SK-N-SH (cell line): ENCODE measurements around the gene ALX3. TPM values are rescaled to one million over a fixed set of nuclear protein-coding genes. Genes with fewer than 3 reads are reported as not detected.

Experiments used
- CTCF ChIA-PET: fragments of 300-600, 350-600 bp; formaldehyde crosslinking; extraction: SDS; loops from one replicate; lab custom pipeline; 2021; lab: Yijun Ruan, JAX
- POLR2A ChIA-PET: fragments of 350-600 bp; sonication (Branson Sonifier 250); formaldehyde crosslinking; extraction: SDS; loops from one replicate; lab custom pipeline; 2020; ENCODE audit warnings: antibody characterized with exemption, inconsistent platforms; lab: Yijun Ruan, JAX
- DNase-seq: peaks from one replicate; pipeline ENCODE4 v3.0.0; 2012
- H2AFZ ChIP-seq: fragments of 200-600 bp; sonication (generic); 2 replicates; pipeline ENCODE4 v1.8.1; 2016; ENCODE audit warnings: antibody characterized with exemption, mild to moderate bottlenecking, low read depth
- H3F3A ChIP-seq: fragments of 200-600 bp; sonication (generic); replicated peaks from 2 replicates; pipeline ENCODE3; 2016; ENCODE audit warnings: antibody characterized with exemption, mild to moderate bottlenecking; ENCODE audit not compliant: insufficient read depth
- H3K27ac ChIP-seq, 2 experiments: fragments of 200-500 bp in 1 of 2; fragments of 200-600 bp in 1 of 2; sonication (Bioruptor generic) in 1 of 2; sonication (generic), shearing (Covaris generic) in 1 of 2; 2 replicates each; pipeline versions ENCODE4 v1.5.1 to v1.6.1; 2014 to 2016; ENCODE audit warnings: low read depth in 2 of 2, inconsistent platforms in 1 of 2, low read length in 1 of 2, mild to moderate bottlenecking in 1 of 2, mixed read lengths in 1 of 2
- H3K27me3 ChIP-seq: fragments of 200-600 bp; sonication (generic), shearing (Covaris generic); 2 replicates; pipeline ENCODE4 v1.6.1; 2016; ENCODE audit warnings: mixed run types; ENCODE audit not compliant: insufficient read depth
- H3K36me3 ChIP-seq, 2 experiments: fragments of 200-500 bp in 1 of 2; fragments of 200-600 bp in 1 of 2; sonication (Bioruptor generic) in 1 of 2; sonication (generic) in 1 of 2; replicated peaks in 1 of 2; 2 replicates each; pipeline versions ENCODE3 to v1.5.1; 2014 to 2016; ENCODE audit warnings: low read length in 1 of 2, mild to moderate bottlenecking in 1 of 2; ENCODE audit not compliant: insufficient read depth in 2 of 2, control insufficient read depth in 1 of 2
- H3K4me1 ChIP-seq, 2 experiments: fragments of 200-500 bp in 1 of 2; fragments of 200-600 bp in 1 of 2; sonication (Bioruptor generic) in 1 of 2; sonication (generic), shearing (Covaris generic) in 1 of 2; 2 replicates each; pipeline versions ENCODE4 v1.5.1 to v1.6.1; 2014 to 2016; ENCODE audit warnings: low read depth in 1 of 2, low read length in 1 of 2, mixed run types in 1 of 2; ENCODE audit not compliant: insufficient read depth in 2 of 2, control insufficient read depth in 1 of 2
- H3K4me2 ChIP-seq: fragments of 200-600 bp; sonication (generic), shearing (Covaris generic); 2 replicates; pipeline ENCODE4 v1.6.1; 2017; ENCODE audit warnings: mixed run types
- H3K4me3 ChIP-seq, 2 experiments: fragments of 200-500 bp in 1 of 2; fragments of 200-600 bp in 1 of 2; sonication (Bioruptor generic) in 1 of 2; sonication (generic), shearing (Covaris generic) in 1 of 2; 2 replicates each; pipeline versions ENCODE4 v1.5.1 to v1.8.1; 2014 to 2016; ENCODE audit warnings: low read depth in 2 of 2, inconsistent platforms in 1 of 2, low read length in 1 of 2, mild to moderate bottlenecking in 1 of 2, mixed read lengths in 1 of 2, moderate library complexity in 1 of 2
- H3K79me2 ChIP-seq: fragments of 200-600 bp; sonication (generic); 2 replicates; pipeline ENCODE4 v1.8.1; 2017; ENCODE audit warnings: mild to moderate bottlenecking; ENCODE audit not compliant: insufficient read depth
- H3K9ac ChIP-seq: fragments of 200-600 bp; sonication (generic); 2 replicates; pipeline ENCODE4 v1.6.1; 2017; ENCODE audit warnings: mixed run types
- H3K9me2 ChIP-seq: fragments of 200-600 bp; sonication (generic); 2 replicates; pipeline ENCODE4 v1.6.1; 2017; ENCODE audit warnings: mixed run types
- H3K9me3 ChIP-seq: fragments of 200-600 bp; sonication (generic); 2 replicates; pipeline ENCODE4 v1.6.1; 2017; ENCODE audit warnings: mixed run types, mild to moderate bottlenecking, moderate library complexity
- H4K20me1 ChIP-seq: fragments of 200-600 bp; sonication (generic); 2 replicates; pipeline ENCODE4 v1.6.1; 2017; ENCODE audit warnings: mild to moderate bottlenecking, mixed run types; ENCODE audit not compliant: insufficient read depth
- CHD2 ChIP-seq: fragments of 150-350 bp; IDR thresholded peaks from 2 replicates; pipeline ENCODE4 v1.6.1; 2018; ENCODE audit warnings: low read length; ENCODE audit not compliant: partially characterized antibody
- CTCF ChIP-seq: fragments of 200-600 bp; sonication (generic); IDR thresholded peaks from 2 replicates; pipeline ENCODE4 v1.6.1; 2017; ENCODE audit warnings: antibody characterized with exemption, mild to moderate bottlenecking, moderate library complexity
- FOSL2 ChIP-seq: IDR thresholded peaks from 2 replicates; pipeline ENCODE4 v1.4.0; 2012; ENCODE audit warnings: low read depth, mild to moderate bottlenecking, moderate library complexity, borderline replicate concordance
- FOXJ3 ChIP-seq: sonication (generic); formaldehyde crosslinking; IDR thresholded peaks from 2 replicates; pipeline ENCODE4 v1.5.1; 2020; ENCODE audit warnings: mild to moderate bottlenecking, missing genetic modification reagents
- MXI1 ChIP-seq: IDR thresholded peaks from 2 replicates; pipeline ENCODE4 v1.6.1; 2012; ENCODE audit warnings: mild to moderate bottlenecking, low read depth, low read length, improper control_type of control experiment
- RAD21 ChIP-seq: IDR thresholded peaks from 2 replicates; pipeline ENCODE4 v1.6.1; 2012; ENCODE audit warnings: mild to moderate bottlenecking, low read length
- RCOR1 ChIP-seq: fragments of 150-350 bp; IDR thresholded peaks from 2 replicates; pipeline ENCODE4 v1.6.1; 2017; ENCODE audit warnings: antibody characterized with exemption, low read length
- REST ChIP-seq: IDR thresholded peaks from 2 replicates; pipeline ENCODE4 v1.6.1; 2012; ENCODE audit warnings: mild to moderate bottlenecking, low read depth, low read length, moderate library complexity
- SMC3 ChIP-seq: IDR thresholded peaks from 2 replicates; pipeline ENCODE4 v1.6.1; 2012; ENCODE audit warnings: low read depth, low read length, improper control_type of control experiment
- YY1 ChIP-seq: IDR thresholded peaks from 2 replicates; pipeline ENCODE4 v1.4.0; 2012; ENCODE audit warnings: low read depth, mild to moderate bottlenecking
- WGBS: methylation state at CpG from one replicate; pipeline ENCODE4 v1.1.6; 2017; ENCODE audit warnings: low lambda C conversion rate; 5-methylcytosine and 5-hydroxymethylcytosine counted together
- polyA plus RNA-seq, 3 experiments: library from polyadenylated mRNA; depleted of rRNA; stranded (reverse); fragments of >200 nt; gene quantifications; 2 replicates each; pipeline ENCODE4 v1.2.3, GENCODE V29; 2012

Gene ALX3
- polyA plus RNA-seq, 1 of the 3 experiments (the other 2 are of a cell fraction), result not detected

- WGBS, result no CpG with 5 or more reads among the region's 8 CpGs
- no peak overlapping the region for H3K4me2 ChIP-seq
- ChIA-PET CTCF (interaction anchor here (0.7 to 51.7 kb wide), 41 partner anchors 10 to 615 kb away, joined by 3 to 1768 read pairs (median 5); partner anchors contain the start of genes AHCYL1, ALX3 and STRIP1), POLR2A (interaction anchor here (2.2 kb wide), 1 partner anchor 48 kb away, joined by 21 read pairs; no protein-coding TSS in a partner anchor)
- no peaks in the 10 kb centered on the region for H3F3A ChIP-seq
- no peak overlapping the region; a peak in 1 of 4 replicates for H3K4me3 ChIP-seq
- no peaks in the 10 kb centered on the region for H3K9me3 ChIP-seq
- no peaks in the 10 kb centered on the region for H3K36me3 ChIP-seq
- peak; percentile 88 for DNase-seq
- H3K27me3 ChIP-seq, result no peaks in the 10 kb centered on the region
- H3K79me2 ChIP-seq, result no peaks in the 10 kb centered on the region
- H3K9ac ChIP-seq, result no peak overlapping the region
- H3K4me1 ChIP-seq, result peaks cover 0 to 72% of the 10 kb centered on the region in 2 experiments; a peak in 2 of 4 replicates
- H3K27ac ChIP-seq, result peak overlapping the region in 1 of 2 experiments; percentile 74; a peak in 2 of 4 replicates
- TF ChIP-seq REST (no peak), RAD21 (peak; percentile 95), CHD2 (peak; percentile 63), FOSL2 (no peak), FOXJ3 (CRISPR knock-in tag) (peak; percentile 30; the same call in 1 of the 2 replicates), MXI1 (peak; percentile 86), RCOR1 (peak; percentile 47; the same call in 1 of the 2 replicates), YY1 (no peak), SMC3 (peak; percentile 95), CTCF (peak; percentile 92)
- H4K20me1 ChIP-seq, result no peaks in the 10 kb centered on the region
- H2AFZ ChIP-seq, result 0 out of 2 replicates have a peak overlapping the region, but pooled peaks have one; percentile 1
- no peaks in the 10 kb centered on the region for H3K9me2 ChIP-seq
Observed at GRCh38 chr1:110106013-110106941, 35.8 kb upstream of the ALX3 start.
